Right lobe of liver (tissue), 6 donors: ENCODE measurements around the gene HIGD2A. TPM values are rescaled to one million over a fixed set of nuclear protein-coding genes. Genes with fewer than 3 reads are reported as not detected.
"Not testable (repeated sequence)": the region's sequence is repeated elsewhere in the genome, so short reads cannot be mapped to it uniquely, and the experiment has no call there.

Source experiments
- ATAC-seq, 4 donors: fragments of 200-7000 bp; cut with Tn5 transposase; one replicate each; pipeline ENCODE4 v1.9.1; 2020; ENCODE audit warnings: mild to moderate bottlenecking in 4 of 4, moderate library complexity in 4 of 4
- DNase-seq, 3 donors: peaks; one replicate each; pipeline ENCODE4 v3.0.0-alpha.2; 2020
- H3K27ac ChIP-seq, 3 donors: fragments of 200-600 bp; one replicate each; pipeline ENCODE4 v1.8.0; 2022
- H3K27me3 ChIP-seq, 2 donors: fragments of 200-600 bp; one replicate each; pipeline ENCODE4 v1.8.0; 2022
- H3K36me3 ChIP-seq, 4 donors: fragments of 200-600 bp; sonication (generic) in 1 of 4; one replicate each; pipeline versions ENCODE4 v1.5.1 to v1.8.0; 2017 to 2022; ENCODE audit warnings: control low read depth in 1 of 4
- H3K4me1 ChIP-seq, 4 donors: fragments of 200-600 bp; sonication (generic) in 1 of 4; one replicate each; pipeline versions ENCODE4 v1.5.1 to v1.8.0; 2017 to 2022; ENCODE audit warnings: control low read depth in 1 of 4
- H3K4me3 ChIP-seq, 3 donors: fragments of 200-600 bp; one replicate each; pipeline ENCODE4 v1.8.0; 2022
- H3K9me3 ChIP-seq, 4 donors: fragments of 200-600 bp; sonication (generic) in 1 of 4; one replicate each; pipeline versions ENCODE4 v1.5.1 to v1.8.0; 2017 to 2022; ENCODE audit warnings: control low read depth in 1 of 4
- POLR2A ChIP-seq: fragments of 450-650 bp; IDR thresholded peaks from one replicate; pipeline ENCODE4 v1.6.1; 2017; ENCODE audit warnings: antibody characterized with exemption, mild to moderate bottlenecking
- WGBS: methylation state at CpG from one replicate; pipeline ENCODE4 v1.1.6; 2018; ENCODE audit warnings: low coverage, low lambda C conversion rate; ENCODE audit not compliant: insufficient coverage; ENCODE audit errors: missing lambda C conversion rate; 5-methylcytosine and 5-hydroxymethylcytosine counted together
- intact Hi-C, 2 donors: fragments of 100-400 bp; cut with DNase I; formaldehyde crosslinking; loops; one replicate each; pipeline versions ENCODE4 v1.11.2 to v1.14.1; 2022
- total RNA-seq, 6 experiments: library from RNA; depleted of rRNA in 2 of 6; stranded (reverse); fragments of >200 nt in 2 of 6; fragmentation: NEBNext Ultra II Directional in 3 of 6; extraction: Animal tissue kit (Norgen Biotek cat#: 25700) in 3 of 6; gene quantifications; one replicate each; pipeline versions ENCODE4 v1.1.0 to v1.2.4, GENCODE V29; 2016 to 2023
- TF ChIP-seq, protein P1 (sequence below), 4 donors: fragments of 200-600 bp in 3 of 4; fragments of 450-650 bp in 1 of 4; IDR thresholded peaks; one replicate each; pipeline versions ENCODE4 v1.5.1 to v1.8.0; 2016 to 2022; ENCODE audit warnings: antibody characterized with exemption in 4 of 4, mild to moderate bottlenecking in 2 of 4
- donor health status: DM: no; HTN: yes; CAD: no.
- donor health status: DM: no; HTN: no; CAD: no.
- donor health status: DM: no; HTN: no; CAD: no.
- donor health status: DM: no; HTN: yes; CAD: no.
- donor health status: DM: no; HTN: yes; CAD: no.

Gene HIGD2A
- total RNA-seq, 6 experiments from 2014 or later = 39.0 to 107 (median 56.5) TPM

DNA sequence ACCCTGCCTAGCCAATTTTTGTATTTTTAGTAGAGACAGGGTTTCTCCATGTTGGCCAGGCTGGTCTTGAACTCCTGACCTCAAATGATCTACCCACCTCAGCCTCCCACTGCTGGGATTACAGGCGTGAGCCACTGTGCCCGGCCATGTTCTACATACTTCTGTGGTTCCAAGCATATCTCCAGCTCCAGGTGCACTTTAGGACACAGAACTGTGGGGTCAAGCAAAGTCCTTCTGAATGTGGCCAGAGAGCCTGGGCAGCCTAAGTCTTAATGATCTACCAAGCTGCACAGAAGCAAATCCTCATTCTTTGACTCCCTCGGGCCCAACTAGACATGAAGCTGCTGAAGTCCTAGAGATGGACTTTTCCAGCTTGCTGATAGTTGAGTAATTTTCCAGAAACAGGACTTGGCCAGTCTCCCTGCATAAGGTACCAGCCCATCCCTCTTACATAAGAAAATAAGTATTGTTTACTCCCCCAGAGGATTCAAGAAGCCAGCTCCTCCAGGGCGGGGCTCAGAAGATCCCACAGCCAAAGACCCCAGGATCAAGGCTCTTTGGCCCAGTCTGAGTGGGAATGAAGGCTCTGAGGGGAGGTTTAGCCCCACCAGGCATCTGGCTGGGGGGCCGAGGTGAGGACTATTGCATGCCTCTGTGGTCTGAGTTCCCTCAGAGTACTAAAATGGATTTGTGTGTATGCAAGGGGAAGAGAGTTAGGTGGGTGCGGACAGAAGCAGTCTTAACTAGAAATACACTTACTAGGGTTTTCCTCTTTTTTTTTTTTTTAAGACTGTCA is 19.1 kb downstream of the HIGD2A start:
- WGBS = 93% methylated on average over 2 of the region's 6 CpGs
- H3K4me3 ChIP-seq = no peak overlapping the region
- no peaks in the 10 kb centered on the region for H3K4me1 ChIP-seq
- no peak for TF ChIP-seq POLR2A
- TF ChIP-seq, protein P1, sequence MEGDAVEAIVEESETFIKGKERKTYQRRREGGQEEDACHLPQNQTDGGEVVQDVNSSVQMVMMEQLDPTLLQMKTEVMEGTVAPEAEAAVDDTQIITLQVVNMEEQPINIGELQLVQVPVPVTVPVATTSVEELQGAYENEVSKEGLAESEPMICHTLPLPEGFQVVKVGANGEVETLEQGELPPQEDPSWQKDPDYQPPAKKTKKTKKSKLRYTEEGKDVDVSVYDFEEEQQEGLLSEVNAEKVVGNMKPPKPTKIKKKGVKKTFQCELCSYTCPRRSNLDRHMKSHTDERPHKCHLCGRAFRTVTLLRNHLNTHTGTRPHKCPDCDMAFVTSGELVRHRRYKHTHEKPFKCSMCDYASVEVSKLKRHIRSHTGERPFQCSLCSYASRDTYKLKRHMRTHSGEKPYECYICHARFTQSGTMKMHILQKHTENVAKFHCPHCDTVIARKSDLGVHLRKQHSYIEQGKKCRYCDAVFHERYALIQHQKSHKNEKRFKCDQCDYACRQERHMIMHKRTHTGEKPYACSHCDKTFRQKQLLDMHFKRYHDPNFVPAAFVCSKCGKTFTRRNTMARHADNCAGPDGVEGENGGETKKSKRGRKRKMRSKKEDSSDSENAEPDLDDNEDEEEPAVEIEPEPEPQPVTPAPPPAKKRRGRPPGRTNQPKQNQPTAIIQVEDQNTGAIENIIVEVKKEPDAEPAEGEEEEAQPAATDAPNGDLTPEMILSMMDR (IDR thresholded peaks at IDR 0.05) = no peak
- no peak overlapping the region for H3K27ac ChIP-seq
- peak in 1 of 4 donors; percentile 25 for ATAC-seq
- peaks cover 3 to 12% (median 4%) of the 10 kb centered on the region in 4 donors for H3K36me3 ChIP-seq
- H3K27me3 ChIP-seq = no peaks in the 10 kb centered on the region
- intact Hi-C loops = no loop called here
- peak in 1 of 3 donors; percentile 38 for DNase-seq
- no peaks in the 10 kb centered on the region for H3K9me3 ChIP-seq

DNA sequence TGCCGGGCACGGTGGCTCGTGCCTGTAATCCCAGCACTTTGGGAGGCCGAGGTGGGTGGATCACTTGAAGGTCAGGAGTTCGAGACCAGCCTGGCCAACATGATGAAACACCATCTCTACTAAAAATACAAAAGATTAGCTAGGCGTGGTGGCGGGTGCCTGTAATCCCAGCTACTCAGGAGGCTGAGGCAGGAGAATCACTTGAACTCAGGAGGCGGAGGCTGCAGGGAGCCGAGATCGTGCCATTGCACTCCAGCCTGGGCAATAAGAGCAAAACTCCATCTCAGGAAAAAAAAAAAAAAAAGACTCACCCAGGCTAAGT is 19.7 kb downstream of the HIGD2A start:
- peak in 1 of 3 donors; percentile 7 for DNase-seq
- peaks cover 3 to 12% (median 4%) of the 10 kb centered on the region in 4 donors for H3K36me3 ChIP-seq
- 91% methylated on average over 6 of the region's 10 CpGs for WGBS

DNA sequence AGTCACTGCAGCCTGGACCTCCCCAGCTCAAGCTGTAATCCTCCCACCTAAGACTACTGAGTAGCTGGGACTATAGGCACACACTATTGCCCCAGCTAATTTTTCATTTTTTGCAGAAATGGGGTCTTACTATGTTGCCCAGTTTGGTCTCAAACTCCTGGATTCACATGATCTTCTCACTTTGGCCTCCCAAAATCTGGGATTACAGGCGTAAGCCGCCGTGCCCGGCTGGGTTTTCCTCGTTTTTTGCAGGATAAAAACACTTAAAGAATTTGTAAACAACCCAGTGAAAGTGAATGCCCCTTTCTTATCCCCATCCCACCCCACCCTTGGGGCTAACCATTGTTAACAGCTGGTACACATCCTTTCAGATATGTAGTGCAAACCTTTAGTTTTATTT is 20.0 kb downstream of the HIGD2A start:
- no peak for ATAC-seq
- peaks cover 3 to 12% (median 4%) of the 10 kb centered on the region in 4 donors for H3K36me3 ChIP-seq
- no peak overlapping the region for H3K4me3 ChIP-seq
- peak in 1 of 3 donors; percentile 14 for DNase-seq
- H3K4me1 ChIP-seq = no peaks in the 10 kb centered on the region
- no peaks in the 10 kb centered on the region for H3K27me3 ChIP-seq
- WGBS = 94% methylated on average over 5 of the region's 5 CpGs
- H3K27ac ChIP-seq = no peak overlapping the region
- TF ChIP-seq, protein P1 (IDR thresholded peaks at IDR 0.05) = no peak
- TF ChIP-seq POLR2A = no peak
- no peaks in the 10 kb centered on the region for H3K9me3 ChIP-seq
- intact Hi-C loops = no loop called here

More for the DNA sequence above, 19.7 kb downstream of the HIGD2A start:
- H3K4me3 ChIP-seq, H3K4me1 ChIP-seq, H3K9me3 ChIP-seq, intact Hi-C loops, H3K27me3 ChIP-seq, H3K27ac ChIP-seq, ATAC-seq: not testable (repeated sequence)

DNA sequence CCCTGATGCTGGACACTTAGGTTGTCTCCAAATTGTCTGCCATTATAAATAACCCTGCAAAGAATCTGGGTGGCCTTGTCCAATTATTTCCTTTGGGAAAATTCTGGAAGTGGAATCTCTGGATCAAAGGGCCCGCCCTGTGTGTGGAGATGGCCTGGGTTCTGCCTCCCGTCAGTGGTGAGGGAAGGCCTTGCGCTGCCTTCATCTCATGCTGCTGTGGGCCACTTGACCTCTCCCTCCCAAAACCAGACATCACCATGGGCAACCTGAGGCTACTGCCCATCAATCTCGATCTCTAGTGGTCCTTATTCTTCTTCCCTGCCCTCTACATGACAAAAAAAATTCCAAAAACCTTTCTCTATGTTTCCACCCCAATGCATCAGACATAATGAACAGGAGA is 21.2 kb downstream of the HIGD2A start:
- 88% methylated on average over 1 of the region's 4 CpGs for WGBS
- Histone ChIP-seq H3K27ac (no peak overlapping the region), H3K36me3 (peaks cover 3 to 12% (median 4%) of the 10 kb centered on the region in 4 donors), H3K4me1 (peaks cover 0 to 6% (median 0%) of the 10 kb centered on the region in 4 donors), H3K4me3 (no peak overlapping the region), H3K27me3 (no peaks in the 10 kb centered on the region), H3K9me3 (no peaks in the 10 kb centered on the region)
- TF ChIP-seq, protein P1 (IDR thresholded peaks at IDR 0.05) = no peak
- no peak for TF ChIP-seq POLR2A
- ATAC-seq = no peak
- DNase-seq = peak in 1 of 3 donors; percentile 18
- intact Hi-C loops = loop anchor here in 1 of 2 donors (10.0 kb wide), 1 partner anchor 245 kb away; no protein-coding TSS in a partner anchor

DNA sequence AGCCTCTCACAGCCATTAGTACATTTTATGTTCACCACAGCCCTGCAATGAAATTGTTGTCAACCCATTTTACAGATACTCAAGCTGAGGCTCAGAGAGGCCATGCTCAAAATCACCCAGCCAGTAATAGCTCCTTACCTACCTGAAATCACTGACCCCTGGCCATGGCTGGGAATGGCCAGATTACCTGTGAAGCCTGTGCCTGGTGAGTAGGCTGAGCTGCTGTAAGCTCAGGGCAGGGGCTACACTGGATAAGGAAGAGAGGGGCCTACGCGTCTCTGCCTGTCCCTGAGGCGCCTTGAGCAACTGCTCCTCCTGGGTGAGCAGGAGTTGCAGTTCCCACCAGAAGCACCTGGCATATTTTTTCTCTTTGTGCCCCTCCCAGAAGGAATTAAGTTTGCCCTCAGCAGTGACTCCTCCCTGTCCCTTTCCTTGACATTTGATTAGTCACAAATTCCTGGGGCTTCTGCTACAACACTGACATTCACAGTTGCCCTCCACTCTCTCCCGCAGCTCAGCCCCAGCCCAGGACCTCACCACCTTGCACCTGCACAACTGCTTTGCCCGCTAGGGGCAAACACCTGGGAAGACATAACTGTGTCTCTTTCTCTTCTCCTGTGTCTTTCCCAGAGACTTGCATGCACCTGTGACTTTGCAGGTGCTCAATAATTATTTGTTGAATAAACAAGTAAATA is 22.1 kb downstream of the HIGD2A start:
- H3K36me3 ChIP-seq = peaks cover 3 to 12% (median 4%) of the 10 kb centered on the region in 4 donors
- WGBS = 96% methylated on average over 2 of the region's 5 CpGs

More for the DNA sequence above, 22.1 kb downstream of the HIGD2A start:
- Histone ChIP-seq H3K27me3 (no peaks in the 10 kb centered on the region), H3K4me1 (peaks cover 0 to 15% (median 2%) of the 10 kb centered on the region in 4 donors), H3K27ac (no peak overlapping the region), H3K9me3 (no peaks in the 10 kb centered on the region), H3K4me3 (no peak overlapping the region)
- intact Hi-C loops = loop anchor here in 1 of 2 donors (10.0 kb wide), 1 partner anchor 244 kb away; no protein-coding TSS in a partner anchor
- no peak for TF ChIP-seq POLR2A
- TF ChIP-seq, protein P1 (IDR thresholded peaks at IDR 0.05) = no peak
- ATAC-seq (no peak), DNase-seq (peak in 1 of 3 donors; percentile 28)
